ENCODE results near the gene SAMD7.

GRCh38 chr3:169940470-169941181, 29.3 kb downstream of the SAMD7 start:
- TF ChIP-seq, protein P1, sequence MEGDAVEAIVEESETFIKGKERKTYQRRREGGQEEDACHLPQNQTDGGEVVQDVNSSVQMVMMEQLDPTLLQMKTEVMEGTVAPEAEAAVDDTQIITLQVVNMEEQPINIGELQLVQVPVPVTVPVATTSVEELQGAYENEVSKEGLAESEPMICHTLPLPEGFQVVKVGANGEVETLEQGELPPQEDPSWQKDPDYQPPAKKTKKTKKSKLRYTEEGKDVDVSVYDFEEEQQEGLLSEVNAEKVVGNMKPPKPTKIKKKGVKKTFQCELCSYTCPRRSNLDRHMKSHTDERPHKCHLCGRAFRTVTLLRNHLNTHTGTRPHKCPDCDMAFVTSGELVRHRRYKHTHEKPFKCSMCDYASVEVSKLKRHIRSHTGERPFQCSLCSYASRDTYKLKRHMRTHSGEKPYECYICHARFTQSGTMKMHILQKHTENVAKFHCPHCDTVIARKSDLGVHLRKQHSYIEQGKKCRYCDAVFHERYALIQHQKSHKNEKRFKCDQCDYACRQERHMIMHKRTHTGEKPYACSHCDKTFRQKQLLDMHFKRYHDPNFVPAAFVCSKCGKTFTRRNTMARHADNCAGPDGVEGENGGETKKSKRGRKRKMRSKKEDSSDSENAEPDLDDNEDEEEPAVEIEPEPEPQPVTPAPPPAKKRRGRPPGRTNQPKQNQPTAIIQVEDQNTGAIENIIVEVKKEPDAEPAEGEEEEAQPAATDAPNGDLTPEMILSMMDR (conservative IDR thresholded peaks at IDR 0.05 in 1 of 2, IDR thresholded peaks at IDR 0.05 in 1 of 2; ENCODE audit: extremely low read depth in 1 of 2, insufficient read depth in 1 of 2, low read depth in 1 of 2, low read length in 2 of 2), result no peak
- TF ChIP-seq EZH2 (IDR thresholded peaks at IDR 0.05; ENCODE audit: borderline replicate concordance, low read length), result no peak
